ENCODE results near the gene RBMS1. TPM values are rescaled to one million over a fixed set of nuclear protein-coding genes. Genes with fewer than 3 reads are reported as not detected.

The RBMS1 gene
- total and polyA plus RNA-seq, 2 of the 13 experiments (the other 11 are each of a cell fraction or from before 2014, with no cell fraction given) = 55.5 to 110 TPM

DNA sequence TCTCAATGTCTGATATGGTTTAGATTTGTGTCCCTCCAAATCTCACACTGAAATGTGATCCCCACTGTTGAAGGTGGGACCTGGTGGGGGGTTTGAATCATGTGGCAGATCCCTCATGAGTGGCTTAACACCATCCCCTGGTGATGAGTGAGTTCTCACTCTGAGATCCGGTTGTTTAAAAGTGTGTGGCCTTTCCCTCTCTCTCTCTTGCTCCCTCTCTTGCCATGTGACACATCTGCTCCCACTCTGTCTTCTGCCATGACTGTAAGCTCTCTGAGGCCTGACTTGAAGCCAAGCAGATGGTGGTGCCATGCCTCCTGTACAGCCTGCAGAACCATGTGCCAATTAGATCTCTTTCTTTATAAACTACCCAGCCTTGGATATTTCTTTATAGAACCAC is 108.8 kb downstream of the RBMS1 start:
- no peak overlapping the region for H3K27ac ChIP-seq (ENCODE audit: extremely low read length, insufficient read depth, low read length)

More for the DNA sequence above, 108.8 kb downstream of the RBMS1 start:
- H3K79me2 ChIP-seq (ENCODE audit: insufficient read depth, low read length) = peaks cover 25% of the 10 kb centered on the region
- no TSS peak for BruUV-seq (replicated peaks)
- FAIRE-seq (no peak), DNase-seq (ENCODE audit: low spot score) (no peak), ATAC-seq (no peak; the same call in 1 of the 3 replicates)
- no peak overlapping the region for H3K9ac ChIP-seq (ENCODE audit: insufficient read depth, low read depth, low read length)
- 100% methylated on average over 1 of the region's 1 CpG for WGBS (ENCODE audit: low lambda C conversion rate)
- ChIA-PET CTCF (ENCODE audit: low intra/inter-chr PET ratio, low total read pairs) (no interaction called here), POLR2A (no interaction called here)
- no peak overlapping the region for H3K4me2 ChIP-seq (ENCODE audit: low read depth, low read length)
- H3K36me3 ChIP-seq (replicated peaks in 1 of 2; ENCODE audit: control insufficient read depth in 1 of 2, insufficient read depth in 2 of 2, low read length in 2 of 2) = no peaks in the 10 kb centered on the region
- intact Hi-C loops (cut with micrococcal nuclease; ENCODE audit: unreplicated experiment) = no loop called here
- H4K20me1 ChIP-seq (ENCODE audit: insufficient read depth, low read length) = peaks cover 20% of the 10 kb centered on the region
- in situ Hi-C loops (cut with HindIII; ENCODE audit: extremely low pct_ligation_motif_present, low pct_unique_long_range_greater_than_20kb) = no loop called here
- no peak overlapping the region for H3K4me3 ChIP-seq (replicated peaks in 1 of 3; ENCODE audit: insufficient read depth in 1 of 3, low read depth in 2 of 3, low read length in 3 of 3)
- no peak overlapping the region for H2AFZ ChIP-seq (ENCODE audit: low read length)
- no peak for TF ChIP-seq GABPB1 (CRISPR knock-in tag; IDR thresholded peaks at IDR 0.05)
- no peak for TF ChIP-seq ZNF605 (CRISPR knock-in tag; IDR thresholded peaks at IDR 0.05)
- TF ChIP-seq ZNF878 (CRISPR knock-in tag; IDR thresholded peaks at IDR 0.05) = no peak
- TF ChIP-seq PPARG (CRISPR knock-in tag; conservative IDR thresholded peaks at IDR 0.05) = no peak
- no peak for TF ChIP-seq PHF20 (CRISPR knock-in tag; IDR thresholded peaks at IDR 0.05)
- TF ChIP-seq FOXO1 (CRISPR knock-in tag; IDR thresholded peaks at IDR 0.05) = no peak
- TF ChIP-seq, protein P1, sequence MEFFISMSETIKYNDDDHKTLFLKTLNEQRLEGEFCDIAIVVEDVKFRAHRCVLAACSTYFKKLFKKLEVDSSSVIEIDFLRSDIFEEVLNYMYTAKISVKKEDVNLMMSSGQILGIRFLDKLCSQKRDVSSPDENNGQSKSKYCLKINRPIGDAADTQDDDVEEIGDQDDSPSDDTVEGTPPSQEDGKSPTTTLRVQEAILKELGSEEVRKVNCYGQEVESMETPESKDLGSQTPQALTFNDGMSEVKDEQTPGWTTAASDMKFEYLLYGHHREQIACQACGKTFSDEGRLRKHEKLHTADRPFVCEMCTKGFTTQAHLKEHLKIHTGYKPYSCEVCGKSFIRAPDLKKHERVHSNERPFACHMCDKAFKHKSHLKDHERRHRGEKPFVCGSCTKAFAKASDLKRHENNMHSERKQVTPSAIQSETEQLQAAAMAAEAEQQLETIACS (CRISPR knock-in tag; IDR thresholded peaks at IDR 0.05) = no peak
- TF ChIP-seq ZNF382 (CRISPR knock-in tag; IDR thresholded peaks at IDR 0.05; ENCODE audit: borderline replicate concordance) = no peak
- TF ChIP-seq ZNF20 (CRISPR knock-in tag; IDR thresholded peaks at IDR 0.05) = no peak
- TF ChIP-seq SATB2 (CRISPR knock-in tag; IDR thresholded peaks at IDR 0.05) = no peak
- no peak for TF ChIP-seq ZFAT (CRISPR knock-in tag; conservative IDR thresholded peaks at IDR 0.05)
- TF ChIP-seq, protein P2, sequence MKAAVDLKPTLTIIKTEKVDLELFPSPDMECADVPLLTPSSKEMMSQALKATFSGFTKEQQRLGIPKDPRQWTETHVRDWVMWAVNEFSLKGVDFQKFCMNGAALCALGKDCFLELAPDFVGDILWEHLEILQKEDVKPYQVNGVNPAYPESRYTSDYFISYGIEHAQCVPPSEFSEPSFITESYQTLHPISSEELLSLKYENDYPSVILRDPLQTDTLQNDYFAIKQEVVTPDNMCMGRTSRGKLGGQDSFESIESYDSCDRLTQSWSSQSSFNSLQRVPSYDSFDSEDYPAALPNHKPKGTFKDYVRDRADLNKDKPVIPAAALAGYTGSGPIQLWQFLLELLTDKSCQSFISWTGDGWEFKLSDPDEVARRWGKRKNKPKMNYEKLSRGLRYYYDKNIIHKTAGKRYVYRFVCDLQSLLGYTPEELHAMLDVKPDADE (CRISPR knock-in tag; IDR thresholded peaks at IDR 0.05) = no peak
- H3K9me3 ChIP-seq (ENCODE audit: low read length) = no peaks in the 10 kb centered on the region
- no peaks in the 10 kb centered on the region for H3K27me3 ChIP-seq (ENCODE audit: control insufficient read depth in 1 of 2, insufficient read depth in 2 of 2, low read length in 2 of 2)
- no peaks in the 10 kb centered on the region; the same call in 1 of the 2 replicates for H3K4me1 ChIP-seq (ENCODE audit: insufficient read depth, low read length)

All from HepG2 (cell line).